ENCODE data around the gene NLGN2.

NLGN2 gene

DNA sequence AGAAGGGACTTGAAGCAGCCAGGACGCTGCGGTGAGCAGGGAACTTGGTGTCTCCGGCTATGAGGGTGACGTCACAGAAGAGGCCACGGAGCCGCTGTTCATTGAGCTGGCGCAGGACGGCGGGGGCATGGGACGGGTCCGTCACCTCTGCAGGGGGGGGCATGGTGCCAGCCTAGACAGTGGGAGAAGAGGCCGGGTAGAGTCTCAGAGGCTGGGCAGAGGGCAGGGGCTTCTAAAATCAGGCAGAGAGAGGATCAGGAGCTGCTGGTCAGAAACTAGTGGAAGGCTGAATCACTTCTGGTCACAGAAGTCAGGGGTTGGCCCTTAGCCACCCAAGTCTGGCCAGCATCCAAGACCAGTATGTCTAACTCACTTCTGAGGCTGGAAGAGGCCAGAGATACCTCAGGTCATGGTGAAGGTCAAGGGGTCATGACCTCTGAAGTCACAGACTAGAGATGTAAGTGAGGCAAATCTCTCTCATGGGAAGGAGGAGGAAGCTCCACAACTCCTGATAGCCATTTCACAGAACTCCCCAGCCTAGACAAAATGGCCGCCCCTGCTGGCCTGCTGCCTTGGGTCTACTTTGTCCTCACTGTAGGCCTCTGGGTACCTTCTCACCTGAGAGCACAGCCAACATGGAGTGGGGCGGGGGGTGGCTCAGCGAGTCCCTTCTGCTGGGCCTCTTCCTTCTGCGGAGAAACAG is 59.1 kb downstream of the NLGN2 start:
- DNase-seq: no peak

DNA sequence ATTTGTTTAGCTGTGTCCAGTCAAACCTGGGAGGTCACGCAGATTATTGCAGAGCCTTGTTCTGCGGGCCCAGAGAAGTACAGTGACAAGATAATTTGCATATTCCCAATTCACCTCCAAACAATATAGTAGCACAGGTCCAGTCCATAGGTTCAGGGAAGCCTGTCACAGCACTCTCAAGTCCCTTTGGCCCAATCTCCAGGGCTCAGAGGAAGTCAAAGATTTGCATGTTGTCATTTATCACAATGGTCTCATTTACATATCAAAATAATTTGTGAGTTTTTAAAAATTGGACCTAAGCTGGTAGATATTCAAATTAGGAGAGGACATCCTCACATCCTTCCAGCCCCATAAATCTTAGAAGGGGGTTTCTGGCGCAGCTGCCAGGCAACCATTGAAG is 59.9 kb downstream of the NLGN2 start:
- no peak for DNase-seq

DNA sequence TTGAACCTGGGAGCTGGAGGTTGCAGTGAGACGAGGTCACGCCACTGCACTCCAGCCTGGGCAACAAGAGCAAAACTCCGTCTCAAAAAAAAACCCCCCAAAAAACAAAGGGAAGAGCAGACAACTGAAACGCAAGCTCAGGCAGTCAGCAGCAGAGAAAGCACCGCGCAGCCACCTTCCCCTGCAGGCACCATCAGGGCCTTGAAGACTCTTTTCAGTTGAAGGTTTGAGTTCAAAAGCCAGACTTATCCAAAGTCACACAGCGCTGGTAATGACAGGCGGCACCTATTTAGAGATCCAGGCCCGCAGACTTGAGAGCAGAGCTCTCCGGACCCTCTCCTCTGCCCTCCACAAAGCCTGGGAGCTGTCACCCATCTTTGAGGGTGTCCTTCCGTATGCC is 60.6 kb downstream of the NLGN2 start:
- no peak for DNase-seq

DNA sequence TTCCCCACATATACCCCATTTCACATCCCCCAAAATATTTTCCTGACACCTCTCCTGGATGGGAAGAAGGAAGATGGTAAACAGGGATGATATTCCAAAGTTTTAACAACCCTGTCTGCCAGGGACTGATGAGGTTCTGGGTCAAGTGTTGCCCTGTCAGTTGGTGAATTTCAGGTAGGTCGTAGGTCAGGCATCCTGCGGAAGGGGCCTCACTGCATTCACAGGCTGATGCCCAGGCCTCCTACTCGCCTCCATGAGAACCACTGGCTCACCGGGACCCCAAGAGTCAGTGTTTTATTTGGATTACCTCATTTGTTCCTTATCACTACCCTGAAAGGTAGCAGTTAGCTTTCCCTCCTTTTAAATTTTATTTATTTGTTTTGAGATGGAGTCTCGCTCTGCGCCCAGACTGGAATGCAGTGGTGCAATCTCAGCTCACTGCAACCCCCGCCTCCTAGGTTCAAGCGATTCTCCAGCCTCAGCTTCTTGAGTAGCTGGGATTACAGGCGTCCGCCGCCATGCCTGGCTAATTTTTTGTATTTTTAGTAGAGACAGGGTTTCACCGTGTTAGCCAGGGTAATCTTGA is 61.3 kb downstream of the NLGN2 start:
- DNase-seq: no peak
